Measurements from ENCODE around the gene PXYLP1. TPM values are rescaled to one million over a fixed set of nuclear protein-coding genes. Genes with fewer than 3 reads are reported as not detected.

Gene PXYLP1
- total RNA-seq, 2 donors from 2014 or later, result 12.0 to 15.3 TPM

DNA sequence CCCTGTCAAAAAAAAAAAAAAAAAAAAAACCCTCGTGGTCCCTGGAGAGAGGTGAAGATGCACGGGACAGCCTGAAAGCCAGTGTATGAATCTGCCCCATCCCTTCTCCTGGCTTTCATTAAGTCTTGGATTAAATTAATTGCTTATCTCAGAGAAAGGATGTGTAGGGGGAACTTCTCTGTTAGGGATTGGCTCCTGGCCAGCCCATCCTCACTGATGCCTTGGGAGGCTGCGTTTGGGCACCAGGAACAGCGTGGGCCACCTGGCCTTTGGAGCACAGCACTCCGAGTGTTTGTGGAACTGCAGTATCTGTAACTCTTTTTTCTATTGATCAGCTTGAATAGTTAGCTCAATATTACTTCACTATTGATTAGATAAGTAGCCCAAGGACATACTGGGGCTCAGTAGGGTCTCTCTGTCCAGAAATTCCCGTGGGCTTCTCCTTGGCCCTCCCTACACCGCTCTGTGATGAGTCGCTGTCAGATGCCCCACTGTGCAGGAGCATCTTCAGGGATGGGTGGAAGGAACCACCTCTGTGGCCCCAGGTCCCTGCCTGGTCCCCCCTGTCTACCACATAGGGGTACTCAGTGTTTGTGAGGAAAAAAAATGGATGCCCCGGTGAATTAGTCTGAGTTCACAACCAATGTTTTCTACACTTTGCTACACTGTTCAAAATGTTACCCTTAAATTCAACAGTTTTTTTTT, 2.0 kb downstream of the PXYLP1 start:
- Histone ChIP-seq H3K4me3 (no peak overlapping the region), H3K9me3 (no peaks in the 10 kb centered on the region), H3K27me3 (replicated peaks; ENCODE audit: insufficient read depth) (no peaks in the 10 kb centered on the region), H3K27ac (no peak overlapping the region), H3K4me1 (replicated peaks) (no peaks in the 10 kb centered on the region), H3K36me3 (no peaks in the 10 kb centered on the region)
- intact Hi-C loops (cut with DNase I), result loop anchor here (5.0 kb wide), 1 partner anchor 224 kb away; no protein-coding TSS in a partner anchor
- TF ChIP-seq POLR2A (IDR thresholded peaks at IDR 0.05), result no peak
- TF ChIP-seq, protein P1, sequence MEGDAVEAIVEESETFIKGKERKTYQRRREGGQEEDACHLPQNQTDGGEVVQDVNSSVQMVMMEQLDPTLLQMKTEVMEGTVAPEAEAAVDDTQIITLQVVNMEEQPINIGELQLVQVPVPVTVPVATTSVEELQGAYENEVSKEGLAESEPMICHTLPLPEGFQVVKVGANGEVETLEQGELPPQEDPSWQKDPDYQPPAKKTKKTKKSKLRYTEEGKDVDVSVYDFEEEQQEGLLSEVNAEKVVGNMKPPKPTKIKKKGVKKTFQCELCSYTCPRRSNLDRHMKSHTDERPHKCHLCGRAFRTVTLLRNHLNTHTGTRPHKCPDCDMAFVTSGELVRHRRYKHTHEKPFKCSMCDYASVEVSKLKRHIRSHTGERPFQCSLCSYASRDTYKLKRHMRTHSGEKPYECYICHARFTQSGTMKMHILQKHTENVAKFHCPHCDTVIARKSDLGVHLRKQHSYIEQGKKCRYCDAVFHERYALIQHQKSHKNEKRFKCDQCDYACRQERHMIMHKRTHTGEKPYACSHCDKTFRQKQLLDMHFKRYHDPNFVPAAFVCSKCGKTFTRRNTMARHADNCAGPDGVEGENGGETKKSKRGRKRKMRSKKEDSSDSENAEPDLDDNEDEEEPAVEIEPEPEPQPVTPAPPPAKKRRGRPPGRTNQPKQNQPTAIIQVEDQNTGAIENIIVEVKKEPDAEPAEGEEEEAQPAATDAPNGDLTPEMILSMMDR (IDR thresholded peaks at IDR 0.05), result no peak
- TF ChIP-seq POLR2AphosphoS5 (IDR thresholded peaks at IDR 0.05), result no peak
- DNase-seq (ENCODE audit: low spot score), result no peak
- 88% methylated on average over 9 of the region's 9 CpGs for WGBS

GRCh38 chr3:141234283-141234682, 2.7 kb downstream of the PXYLP1 start:
- Histone ChIP-seq H3K36me3 (no peaks in the 10 kb centered on the region), H3K4me3 (no peak overlapping the region), H3K27ac (no peak overlapping the region), H3K4me1 (replicated peaks) (no peaks in the 10 kb centered on the region), H3K9me3 (no peaks in the 10 kb centered on the region), H3K27me3 (replicated peaks; ENCODE audit: insufficient read depth) (no peaks in the 10 kb centered on the region)
- WGBS, result 89% methylated on average over 3 of the region's 3 CpGs
- DNase-seq (ENCODE audit: low spot score), result no peak
- intact Hi-C loops (cut with DNase I), result loop anchor here (5.0 kb wide), 1 partner anchor 223 kb away; no protein-coding TSS in a partner anchor
- TF ChIP-seq POLR2AphosphoS5 (IDR thresholded peaks at IDR 0.05) (no peak), POLR2A (IDR thresholded peaks at IDR 0.05) (no peak)
- TF ChIP-seq, protein P1 (IDR thresholded peaks at IDR 0.05), result no peak

DNA sequence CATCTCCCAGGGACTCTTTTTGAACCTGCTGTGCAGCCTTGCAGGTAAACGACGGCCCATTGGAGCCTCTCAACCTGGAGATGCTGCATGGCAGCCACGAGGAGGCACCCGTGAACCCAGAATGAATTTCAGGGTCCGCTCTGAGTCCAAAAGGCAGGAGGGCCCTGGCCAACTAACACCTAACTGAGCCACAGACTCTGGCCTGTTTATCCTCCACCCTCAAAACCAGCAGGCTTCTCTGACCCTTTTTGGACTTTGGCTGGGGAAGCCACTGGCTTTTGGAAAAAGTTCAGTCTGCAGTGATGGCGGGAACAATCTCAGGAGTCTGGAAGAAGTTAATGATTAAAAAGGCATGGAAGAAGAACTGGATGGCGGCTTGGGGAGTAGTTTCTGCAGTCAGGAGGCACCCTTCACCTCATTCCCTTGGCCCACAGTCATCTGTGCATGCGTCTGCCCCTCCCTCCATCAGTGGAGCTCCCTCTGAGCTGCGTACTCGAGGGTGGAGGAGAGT, 4.1 kb downstream of the PXYLP1 start:
- H3K4me1 ChIP-seq (replicated peaks), result no peaks in the 10 kb centered on the region
- H3K36me3 ChIP-seq, result no peaks in the 10 kb centered on the region
- H3K9me3 ChIP-seq, result no peaks in the 10 kb centered on the region
- H3K27me3 ChIP-seq (replicated peaks; ENCODE audit: insufficient read depth), result no peaks in the 10 kb centered on the region
- no peak overlapping the region for H3K27ac ChIP-seq
- no peak for TF ChIP-seq POLR2A (IDR thresholded peaks at IDR 0.05)
- TF ChIP-seq POLR2AphosphoS5 (IDR thresholded peaks at IDR 0.05), result no peak
- TF ChIP-seq, protein P1 (IDR thresholded peaks at IDR 0.05), result no peak
- intact Hi-C loops (cut with DNase I), result no loop called here
- no peak overlapping the region for H3K4me3 ChIP-seq
- no peak for DNase-seq (ENCODE audit: low spot score)
- WGBS, result 89% methylated on average over 8 of the region's 10 CpGs

DNA sequence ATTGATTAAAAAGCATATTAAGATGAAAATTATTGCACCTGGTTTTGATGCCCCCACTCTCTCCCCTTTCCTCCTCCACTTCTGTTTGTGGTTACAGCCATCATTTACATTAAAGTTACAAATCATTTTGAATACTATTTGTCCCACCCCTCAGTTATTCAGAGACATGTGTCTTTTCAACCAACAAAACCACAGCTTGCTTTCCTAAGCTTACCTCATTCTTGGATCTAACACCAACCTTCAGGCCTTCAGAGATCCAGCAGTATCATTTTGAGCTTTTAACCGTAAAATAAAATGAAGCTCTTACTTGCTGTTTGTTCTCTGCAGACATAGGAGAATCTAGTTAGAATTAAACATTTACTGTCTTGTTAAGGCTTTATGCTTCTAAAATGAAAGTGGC, 4.7 kb downstream of the PXYLP1 start:
- DNase-seq (ENCODE audit: low spot score), result no peak
- TF ChIP-seq POLR2A (IDR thresholded peaks at IDR 0.05) (no peak), POLR2AphosphoS5 (IDR thresholded peaks at IDR 0.05) (no peak)
- TF ChIP-seq, protein P1 (IDR thresholded peaks at IDR 0.05), result no peak
- H3K4me1 ChIP-seq (replicated peaks), result no peaks in the 10 kb centered on the region
- intact Hi-C loops (cut with DNase I), result no loop called here
- H3K9me3 ChIP-seq, result no peaks in the 10 kb centered on the region
- H3K4me3 ChIP-seq, result no peak overlapping the region
- no peaks in the 10 kb centered on the region for H3K36me3 ChIP-seq
- WGBS, result 91% methylated on average over 1 of the region's 1 CpG
- H3K27me3 ChIP-seq (replicated peaks; ENCODE audit: insufficient read depth), result no peaks in the 10 kb centered on the region
- no peak overlapping the region for H3K27ac ChIP-seq

All from prostate gland (tissue), 2 donors.